Measurements from ENCODE around the gene MRPL20. TPM values are rescaled to one million over a fixed set of nuclear protein-coding genes. Genes with fewer than 3 reads are reported as not detected.

The MRPL20 gene
- total and polyA plus RNA-seq, 9 of the 15 experiments (the other 6 are each of a cell fraction or from before 2014, with no cell fraction given), result 180 to 671 (median 229) TPM

DNA sequence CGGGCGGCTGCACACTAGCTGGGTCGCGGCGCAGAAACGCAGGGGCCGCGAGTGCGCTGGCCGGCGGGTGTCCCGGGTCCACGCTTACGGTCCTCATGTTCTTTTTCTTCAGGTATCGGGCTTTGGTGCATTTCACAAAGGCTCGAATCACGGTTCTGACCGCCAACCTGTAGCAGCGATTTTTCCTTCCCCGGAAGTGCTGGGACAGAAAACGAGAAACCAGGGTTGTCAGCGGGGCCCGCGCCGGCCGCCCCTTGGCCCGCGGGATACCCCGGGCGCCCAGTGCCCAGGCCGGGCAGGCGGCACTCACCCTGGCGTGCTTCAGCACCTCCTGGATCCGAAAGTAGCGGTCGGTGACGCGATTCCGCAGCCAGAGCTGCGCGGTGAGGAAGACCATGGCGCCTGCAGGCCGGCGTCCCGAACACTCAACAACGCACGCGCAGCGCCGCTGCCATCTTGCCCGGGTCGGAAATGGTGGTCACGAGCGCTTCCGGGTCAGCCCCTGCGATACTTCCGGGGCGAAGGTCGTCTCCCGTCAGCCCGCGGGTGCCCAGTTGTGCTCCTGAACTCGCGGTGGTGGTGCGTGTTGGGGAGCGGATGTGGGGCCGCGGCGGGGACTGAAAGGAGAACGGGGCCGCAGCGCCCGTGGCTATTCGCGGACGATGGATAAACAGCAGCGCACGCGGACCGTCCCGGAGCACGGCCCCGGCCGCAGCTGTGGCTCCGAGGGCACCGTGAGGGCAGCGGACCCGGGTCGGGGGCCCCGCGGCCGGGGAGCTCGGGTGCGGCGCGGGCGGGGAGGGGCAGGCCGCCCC, at the start of gene MRPL20 (continued):
- no peak for TF ChIP-seq ZBTB5 (IDR thresholded peaks at IDR 0.05)
- TF ChIP-seq ELF4 (CRISPR knock-in tag; IDR thresholded peaks at IDR 0.05), result peak; percentile 34; the same call in 1 of the 2 replicates
- peak; percentile 65 for TF ChIP-seq MEIS2 (IDR thresholded peaks at IDR 0.05; ENCODE audit: partially characterized antibody)
- TF ChIP-seq ID3 (CRISPR knock-in tag; IDR thresholded peaks at IDR 0.05), result no peak
- peak; percentile 56; the same call in 1 of the 2 replicates for TF ChIP-seq ID3 (tag; IDR thresholded peaks at IDR 0.05)
- no peak; the same call in 1 of the 2 replicates for TF ChIP-seq ZKSCAN1 (IDR thresholded peaks at IDR 0.05; ENCODE audit: low read depth, low read length)
- no peak for TF ChIP-seq USF2 (CRISPR knock-in tag; IDR thresholded peaks at IDR 0.05)
- no peak for TF ChIP-seq IRF1 (CRISPR knock-in tag; IDR thresholded peaks at IDR 0.05; ENCODE audit: borderline replicate concordance)
- TF ChIP-seq, protein P1, sequence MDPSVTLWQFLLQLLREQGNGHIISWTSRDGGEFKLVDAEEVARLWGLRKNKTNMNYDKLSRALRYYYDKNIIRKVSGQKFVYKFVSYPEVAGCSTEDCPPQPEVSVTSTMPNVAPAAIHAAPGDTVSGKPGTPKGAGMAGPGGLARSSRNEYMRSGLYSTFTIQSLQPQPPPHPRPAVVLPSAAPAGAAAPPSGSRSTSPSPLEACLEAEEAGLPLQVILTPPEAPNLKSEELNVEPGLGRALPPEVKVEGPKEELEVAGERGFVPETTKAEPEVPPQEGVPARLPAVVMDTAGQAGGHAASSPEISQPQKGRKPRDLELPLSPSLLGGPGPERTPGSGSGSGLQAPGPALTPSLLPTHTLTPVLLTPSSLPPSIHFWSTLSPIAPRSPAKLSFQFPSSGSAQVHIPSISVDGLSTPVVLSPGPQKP (CRISPR knock-in tag; IDR thresholded peaks at IDR 0.05), result no peak
- no peak for TF ChIP-seq HEY1 (CRISPR knock-in tag; IDR thresholded peaks at IDR 0.05; ENCODE audit: borderline replicate concordance)
- peak in 1 of 2 experiments; percentile 96; a peak in 2 of 4 replicates for TF ChIP-seq ZNF639 (CRISPR knock-in tag; conservative IDR thresholded peaks at IDR 0.05 in 1 of 2, IDR thresholded peaks at IDR 0.05 in 1 of 2)
- no peak; the same call in 1 of the 2 replicates for TF ChIP-seq EP300 (IDR thresholded peaks at IDR 0.05; ENCODE audit: low read length)
- TF ChIP-seq ZNF507 (tag; conservative IDR thresholded peaks at IDR 0.05), result no peak
- TF ChIP-seq KHSRP (IDR thresholded peaks at IDR 0.05), result no peak
- no peak for TF ChIP-seq NCOA6 (IDR thresholded peaks at IDR 0.05)
- TF ChIP-seq SETDB1 (IDR thresholded peaks at IDR 0.05; ENCODE audit: low read length), result no peak
- peak; percentile 91 to 92 for TF ChIP-seq FOXK2 (conservative IDR thresholded peaks at IDR 0.05 in 1 of 2, IDR thresholded peaks at IDR 0.05 in 1 of 2; ENCODE audit: low read depth in 2 of 2)
- 0 out of 2 replicates have a peak, but pooled peaks have one; percentile 50 for TF ChIP-seq RFX7 (CRISPR knock-in tag; IDR thresholded peaks at IDR 0.05)
- TF ChIP-seq CBX8 (IDR thresholded peaks at IDR 0.05; ENCODE audit: borderline replicate concordance, extremely low read depth, low read depth, low read length, poor library complexity, severe bottlenecking), result no peak
